Fibroblast of skin of back (primary cell): ENCODE data around the gene SLF2.
A peak's percentile ranks its signal among the peaks of the same experiment; 100 is the strongest.
"Not testable (repeated sequence)": the region's sequence is repeated elsewhere in the genome, so short reads cannot be mapped to it uniquely, and the experiment has no call there.

ENCODE experiments used
- DNase-seq: peaks from one replicate; pipeline ENCODE4 v3.0.0-alpha.2; 2013

The SLF2 gene

DNA sequence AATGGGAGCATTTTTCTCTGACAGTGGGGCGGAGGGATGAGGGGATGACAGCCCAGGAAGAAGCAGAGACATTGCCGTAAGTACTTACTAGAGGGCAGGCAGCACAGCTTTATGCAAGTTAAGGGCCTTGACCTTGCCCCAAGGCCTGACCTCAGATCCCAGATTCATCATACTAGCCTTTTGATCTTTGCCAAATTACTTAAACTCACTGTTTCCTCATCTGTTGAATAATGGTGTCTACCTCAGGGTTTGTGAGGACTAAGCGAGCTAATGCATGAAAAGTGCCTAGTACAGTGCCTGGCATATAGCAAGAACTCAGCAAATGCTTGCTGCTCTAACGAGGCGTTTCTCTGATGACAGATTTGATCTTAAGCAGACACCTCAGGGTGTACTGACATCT, 53.1 kb downstream of the SLF2 start:
- no peak for DNase-seq

DNA sequence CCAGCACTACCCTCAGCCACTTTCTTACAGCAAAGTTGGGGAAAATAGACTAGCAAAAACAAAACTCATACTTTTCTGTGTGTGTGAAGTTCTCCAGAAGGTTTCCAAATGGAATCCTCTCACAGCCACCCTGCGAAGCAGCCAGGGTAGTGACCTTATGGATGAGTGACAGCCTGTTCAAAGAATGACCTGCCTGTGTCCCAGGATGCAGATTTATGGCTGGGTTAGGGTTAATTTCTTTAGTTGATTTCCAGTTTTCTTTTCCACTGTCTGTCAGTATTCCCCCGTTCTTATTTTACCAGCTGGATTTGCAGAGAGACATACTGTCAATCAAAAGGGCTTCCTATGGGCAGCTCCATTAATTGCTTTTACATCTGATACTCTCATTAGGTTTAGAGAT, 54.1 kb downstream of the SLF2 start:
- DNase-seq, result no peak

DNA sequence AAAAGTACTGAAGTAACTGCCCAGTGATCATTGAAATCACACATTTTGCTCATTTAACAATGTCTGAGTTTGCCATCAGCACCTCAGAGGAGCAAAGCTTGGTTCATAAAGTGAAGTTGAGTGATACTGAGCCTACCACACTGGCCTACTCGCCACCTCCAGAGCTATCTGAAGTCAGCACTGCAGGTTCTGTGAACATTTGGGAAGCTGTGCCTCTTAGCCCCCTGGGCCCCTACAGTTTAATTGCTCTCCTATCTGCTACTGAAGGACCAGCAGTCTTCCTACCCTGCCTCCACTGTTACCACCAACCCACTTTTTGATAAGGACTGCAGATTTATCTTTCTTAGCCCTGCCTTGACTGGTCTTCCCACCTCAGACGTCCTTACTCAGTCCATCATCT, 54.6 kb downstream of the SLF2 start:
- no peak for DNase-seq

DNA sequence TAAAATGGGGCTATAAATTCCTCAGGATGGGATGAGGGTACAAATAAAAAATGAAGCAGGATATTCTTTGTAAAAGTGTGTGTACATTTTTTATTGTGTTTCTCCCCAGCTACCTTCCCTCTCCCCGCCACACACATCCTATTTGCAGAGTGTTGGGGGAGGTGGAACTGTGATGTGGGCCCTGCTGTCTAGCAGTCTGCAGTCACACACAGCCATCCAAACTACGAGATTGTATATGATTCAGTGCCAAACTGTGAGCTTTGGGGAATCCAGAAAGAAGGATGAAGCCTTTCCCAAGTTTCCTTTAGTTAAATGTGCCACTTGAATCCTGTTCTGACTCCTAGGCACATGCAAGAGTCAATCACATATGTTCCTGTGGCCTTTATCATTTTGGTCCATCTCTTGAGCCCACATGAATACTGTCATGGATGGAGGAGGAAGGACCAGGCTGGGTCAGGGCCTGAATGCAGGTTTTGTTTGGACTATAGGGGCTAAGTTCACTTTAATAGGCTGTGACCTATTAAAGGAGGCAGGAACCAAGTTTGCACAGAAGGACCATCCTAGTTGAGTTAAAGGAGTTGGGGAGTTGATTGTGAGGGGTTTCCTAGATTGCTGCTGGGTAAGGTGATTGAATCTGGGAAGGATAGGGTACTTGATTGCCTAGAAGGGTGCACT, 55.4 kb downstream of the SLF2 start:
- no peak for DNase-seq

DNA sequence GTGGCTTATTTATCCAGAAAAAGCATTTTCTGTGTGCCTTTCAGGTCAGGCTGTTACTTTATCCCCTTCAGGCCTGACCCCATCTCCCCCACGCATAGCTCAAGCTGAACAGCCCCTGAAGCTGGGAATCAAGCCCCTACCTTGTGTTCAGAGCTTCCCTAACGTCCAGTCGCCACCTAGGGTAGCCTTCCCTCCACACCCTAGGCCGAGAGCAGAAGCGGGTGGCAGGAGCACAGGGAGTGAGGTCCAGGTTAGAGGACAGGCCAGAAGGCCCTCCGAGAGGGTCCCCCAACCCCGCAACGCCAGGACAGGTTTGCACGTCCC, 56.1 kb downstream of the SLF2 start:
- DNase-seq, result no peak

DNA sequence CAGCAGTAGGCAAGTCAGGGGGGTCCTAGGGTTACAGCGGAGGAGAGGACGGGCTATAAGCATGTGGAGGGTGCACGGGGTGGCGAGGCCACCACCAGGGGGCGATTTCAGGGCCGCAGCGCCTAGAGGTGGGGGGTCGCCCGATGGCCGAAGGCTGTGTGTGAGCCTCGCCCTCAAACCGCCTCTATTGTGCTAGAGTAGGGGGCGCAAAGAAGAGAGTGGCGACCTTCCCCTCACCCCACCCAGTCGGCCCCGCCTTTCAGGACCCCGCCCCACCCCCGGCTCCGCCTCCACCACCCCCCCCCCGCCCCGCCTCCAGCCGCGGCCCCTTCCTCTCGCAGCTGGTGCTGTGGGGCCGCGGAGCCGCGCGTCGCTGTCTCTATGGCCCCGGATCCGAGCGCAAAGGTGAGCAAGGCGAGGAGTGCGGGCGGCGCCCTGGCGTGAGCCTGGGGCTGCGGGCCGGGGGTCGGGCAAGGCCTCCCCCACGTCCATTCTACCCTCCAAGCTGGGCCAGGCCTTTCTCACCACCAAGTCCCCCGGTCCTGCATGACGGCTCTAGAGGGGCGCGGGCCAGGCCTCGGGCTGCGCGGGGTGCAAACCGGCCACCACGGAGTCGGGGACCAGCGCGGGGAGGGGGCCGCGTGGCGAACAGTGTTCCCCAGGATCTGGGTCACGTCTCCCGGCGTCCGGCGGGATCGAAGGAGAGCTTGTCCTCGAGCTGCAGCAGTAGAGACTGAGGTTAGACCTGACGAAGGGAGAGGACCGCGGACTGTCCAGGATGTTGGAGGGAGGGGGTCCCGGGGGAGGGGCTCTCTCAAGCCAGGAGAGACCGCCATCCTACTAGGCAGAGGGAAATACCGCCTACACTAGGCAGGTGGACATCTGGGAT, 56.7 kb downstream of the SLF2 start, which contains the start of gene SEMA4G:
Gene SEMA4G (plus strand): TSS at position 318 of the 889 bp plus-strand sequence. CDS start 3,409 bp downstream, outside the sequence.
- peak; percentile 21 for DNase-seq

DNA sequence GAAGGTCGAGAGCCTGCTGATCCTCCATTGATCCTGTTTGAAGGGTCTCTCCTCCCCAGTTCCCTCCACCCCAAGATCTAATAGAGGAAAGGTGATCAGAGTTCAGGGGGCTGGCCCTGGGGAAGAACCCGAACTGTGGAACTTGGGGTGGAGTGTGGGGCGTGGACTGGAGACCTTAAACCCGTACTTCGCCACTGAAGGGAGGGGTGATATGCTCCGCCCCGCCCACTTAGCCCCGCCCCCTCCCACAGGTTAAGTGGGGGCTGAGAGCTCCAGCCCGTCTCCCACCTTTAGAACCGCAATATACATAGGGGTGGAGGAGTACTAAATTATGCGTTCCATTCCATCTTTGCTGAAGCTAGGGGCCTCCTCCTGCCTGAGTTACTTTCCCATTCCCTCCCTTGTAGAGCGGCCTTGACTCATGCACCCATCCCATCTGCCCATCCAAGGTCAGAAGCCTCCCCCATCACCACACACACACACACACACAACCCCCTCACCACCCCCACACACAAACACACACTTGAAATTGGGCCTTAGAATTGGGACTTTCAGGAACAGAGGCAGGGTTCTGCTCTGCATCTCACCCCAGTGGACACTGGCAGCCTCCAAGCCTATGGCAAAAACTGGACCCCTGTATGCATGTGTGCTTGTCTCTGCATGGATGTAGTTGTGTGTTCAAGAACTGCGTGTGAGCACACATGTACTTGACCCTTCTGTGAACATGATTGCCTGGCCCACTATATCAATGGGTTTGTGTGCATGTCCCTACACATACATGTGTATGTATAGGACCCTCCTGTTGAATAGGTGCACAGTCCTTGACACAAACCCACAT, 57.5 kb downstream of the SLF2 start:
- DNase-seq, result no peak

DNA sequence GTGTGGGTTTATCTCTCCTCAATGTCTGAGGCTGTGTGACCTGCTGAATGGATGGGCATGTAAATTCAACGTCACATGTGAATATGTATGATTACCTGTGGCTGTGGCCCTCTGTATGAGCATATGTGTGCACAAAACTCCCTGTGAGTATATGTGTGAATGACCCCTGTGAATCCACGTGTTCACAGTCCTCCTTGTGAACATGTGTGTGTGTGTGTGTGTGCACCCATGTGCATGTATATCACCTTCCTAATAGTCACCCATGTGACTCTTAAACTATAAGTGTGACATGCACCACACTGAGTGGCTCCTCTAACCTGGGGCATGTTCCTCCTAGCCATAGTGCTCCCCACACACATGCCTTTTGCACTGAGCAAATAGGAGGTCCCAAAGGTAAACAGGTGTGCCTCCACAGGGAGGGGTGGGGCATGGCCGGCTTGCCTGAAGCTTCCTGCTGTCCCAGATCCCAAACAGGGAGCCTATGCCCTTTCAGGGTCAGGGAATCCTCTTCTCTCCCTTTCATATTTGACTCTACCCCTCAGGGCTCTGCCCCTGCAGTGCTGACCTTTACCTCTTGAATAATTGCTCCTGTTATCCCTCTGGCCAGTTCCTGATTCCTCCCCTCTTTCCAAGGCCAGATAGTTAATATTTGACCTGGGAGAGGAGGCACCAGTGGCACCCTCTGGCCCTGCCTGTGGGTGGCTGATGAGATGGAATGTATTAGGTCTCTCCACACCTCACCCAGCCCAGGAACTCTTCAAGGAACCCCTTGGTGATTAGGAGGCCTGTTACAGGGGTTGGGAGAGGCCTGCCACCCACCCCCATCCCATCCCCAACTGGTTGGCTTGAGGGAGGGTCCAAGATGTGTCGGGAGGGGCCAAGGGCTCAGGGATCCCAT, 58.4 kb downstream of the SLF2 start:
- DNase-seq, result no peak

DNA sequence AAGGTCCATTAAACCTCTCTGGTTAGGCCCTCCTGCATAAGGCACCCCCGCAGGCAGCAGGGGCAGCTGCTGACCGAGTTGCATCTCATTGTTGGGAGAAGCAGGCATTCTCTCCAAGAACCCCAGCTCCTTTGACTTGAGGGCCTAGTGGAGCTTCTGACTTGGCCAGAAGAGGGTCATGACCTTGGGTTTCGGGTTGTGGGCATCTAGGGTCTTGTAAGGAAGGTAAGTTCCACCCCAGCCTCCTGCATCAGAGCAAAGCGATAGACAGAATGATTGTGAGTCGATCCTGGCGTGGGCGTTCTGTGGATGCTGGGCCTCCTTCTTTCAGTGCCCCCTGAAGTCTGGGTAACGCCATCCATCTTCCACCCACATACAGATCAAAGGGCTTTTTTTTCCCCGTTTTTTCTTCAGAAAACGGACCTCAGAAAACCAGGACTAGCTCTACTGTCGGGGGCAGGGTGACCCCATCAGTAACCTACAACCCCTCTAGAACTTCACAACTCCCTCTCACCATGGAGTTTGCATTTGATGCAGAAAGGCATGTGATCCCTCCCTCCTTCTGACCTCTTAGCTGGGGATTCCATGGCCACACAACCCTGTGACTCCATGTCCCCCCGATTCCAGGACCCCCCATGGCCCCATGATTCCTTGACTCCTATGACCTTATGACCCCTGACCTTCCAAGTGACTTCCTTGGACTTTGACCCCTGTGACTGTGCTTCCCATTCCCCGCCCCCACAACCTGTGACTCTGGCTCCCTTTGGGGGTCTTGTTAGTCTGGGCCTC, 59.5 kb downstream of the SLF2 start:
- no peak for DNase-seq

DNA sequence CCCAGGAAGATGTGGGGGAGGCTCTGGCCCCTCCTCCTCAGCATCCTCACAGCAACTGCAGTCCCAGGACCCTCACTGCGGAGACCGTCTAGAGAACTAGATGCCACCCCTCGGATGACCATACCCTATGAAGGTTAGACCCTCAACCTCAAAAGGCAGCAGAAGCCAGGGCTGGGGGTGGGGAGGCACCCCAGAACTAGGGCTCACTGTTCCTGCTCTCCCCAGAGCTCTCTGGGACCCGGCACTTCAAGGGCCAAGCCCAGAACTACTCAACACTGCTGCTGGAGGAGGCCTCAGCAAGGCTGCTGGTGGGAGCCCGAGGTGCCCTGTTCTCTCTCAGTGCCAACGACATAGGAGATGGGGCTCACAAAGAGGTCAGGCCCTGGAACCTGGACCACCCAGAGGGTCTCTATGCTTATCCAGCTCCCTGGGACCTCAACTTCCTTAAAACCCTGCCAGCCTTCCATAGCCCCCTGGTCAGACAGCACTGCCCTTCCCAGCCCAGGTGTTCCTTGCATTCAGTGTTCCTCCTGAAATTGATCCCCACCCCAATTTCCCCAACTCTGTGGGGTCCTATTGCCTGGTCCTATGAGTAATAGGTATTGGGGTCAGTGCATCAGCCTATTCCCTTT, 60.3 kb downstream of the SLF2 start:
- no peak for DNase-seq

DNA sequence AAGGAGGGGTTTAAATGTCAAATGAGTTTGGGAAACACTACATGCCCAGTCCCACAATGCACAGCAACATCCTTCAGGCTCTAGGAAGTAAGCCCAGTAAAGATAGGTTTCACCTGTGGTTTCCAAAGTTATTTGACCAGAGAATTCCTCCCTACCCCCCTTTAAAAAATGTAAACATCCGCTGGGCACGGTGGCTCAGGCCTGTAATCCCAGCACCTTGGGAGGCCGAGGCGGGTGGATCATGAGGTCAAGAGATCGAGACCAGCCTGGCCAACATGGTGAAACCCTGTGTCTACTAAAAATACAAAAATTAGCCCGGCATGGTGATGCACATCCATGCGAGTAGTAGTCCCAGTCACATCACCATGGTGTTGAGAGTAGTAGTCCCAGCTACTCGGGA, 62.6 kb downstream of the SLF2 start:
- DNase-seq, result not testable (repeated sequence)

DNA sequence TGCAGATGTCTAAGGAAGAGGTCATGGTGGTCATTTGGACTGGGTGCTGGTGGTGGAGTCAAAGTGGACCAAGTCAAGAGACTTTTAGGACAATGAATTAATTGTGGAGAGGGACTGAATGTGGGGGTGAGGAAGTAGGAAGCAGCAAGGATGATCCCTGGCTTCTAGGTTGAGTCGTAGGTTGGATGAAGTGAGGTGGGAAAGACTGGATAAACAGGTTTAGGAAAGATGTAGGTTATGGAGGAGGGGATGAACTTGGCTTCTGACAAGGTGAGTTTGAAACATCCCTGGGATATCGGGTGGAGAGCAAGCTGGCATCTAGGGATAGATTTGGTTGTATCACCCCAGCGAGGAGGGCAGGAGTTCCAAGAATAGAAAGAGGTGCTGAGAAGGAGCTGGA, 64.1 kb downstream of the SLF2 start:
- DNase-seq, result no peak

DNA sequence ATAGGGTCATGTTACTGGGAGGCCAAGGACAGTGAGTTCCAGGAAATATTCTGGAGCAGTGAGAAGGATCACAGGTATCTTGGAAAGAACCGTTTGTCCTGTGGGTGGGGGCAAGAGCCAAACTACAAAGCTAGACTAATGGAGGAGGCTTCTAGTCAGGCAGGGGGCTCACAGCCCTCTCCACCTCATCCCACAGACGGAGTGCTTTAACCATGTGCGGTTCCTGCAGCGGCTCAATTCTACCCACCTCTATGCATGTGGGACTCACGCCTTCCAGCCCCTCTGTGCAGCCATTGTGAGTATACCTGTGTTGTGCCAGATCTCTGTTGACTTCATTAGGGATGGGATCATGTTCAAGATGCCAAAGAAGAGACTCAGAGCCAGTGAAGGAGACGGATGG, 64.7 kb downstream of the SLF2 start:
- DNase-seq, result no peak

DNA sequence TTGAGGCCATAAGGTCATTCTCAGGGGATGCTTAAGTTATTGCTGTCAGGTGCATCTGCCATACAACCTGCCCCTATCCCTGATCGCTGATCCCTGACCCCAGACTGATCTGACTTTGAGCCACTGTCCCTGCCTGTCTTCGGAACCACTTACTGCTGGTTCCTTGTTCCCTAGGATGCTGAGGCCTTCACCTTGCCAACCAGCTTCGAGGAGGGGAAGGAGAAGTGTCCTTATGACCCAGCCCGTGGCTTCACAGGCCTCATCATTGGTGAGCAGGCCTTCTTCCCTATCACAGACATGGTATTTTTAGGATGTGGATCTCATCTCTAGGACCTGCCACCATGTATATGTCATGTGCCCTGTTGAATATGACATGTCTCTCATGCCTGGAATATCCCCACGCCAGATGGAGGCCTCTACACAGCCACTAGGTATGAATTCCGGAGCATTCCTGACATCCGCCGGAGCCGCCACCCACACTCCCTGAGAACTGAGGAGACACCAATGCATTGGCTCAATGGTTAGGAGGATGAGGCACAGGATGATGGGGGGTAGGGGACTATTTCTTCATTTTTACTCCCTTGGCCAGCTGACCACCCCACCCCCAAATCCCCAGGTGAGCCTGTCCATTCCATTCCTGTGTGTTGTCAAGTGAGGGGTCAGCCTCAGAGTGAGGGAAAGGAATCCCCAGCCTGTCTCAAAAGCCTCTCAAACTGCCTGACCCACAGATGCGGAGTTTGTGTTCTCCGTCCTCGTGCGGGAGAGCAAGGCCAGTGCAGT, 65.5 kb downstream of the SLF2 start:
- DNase-seq, result no peak

DNA sequence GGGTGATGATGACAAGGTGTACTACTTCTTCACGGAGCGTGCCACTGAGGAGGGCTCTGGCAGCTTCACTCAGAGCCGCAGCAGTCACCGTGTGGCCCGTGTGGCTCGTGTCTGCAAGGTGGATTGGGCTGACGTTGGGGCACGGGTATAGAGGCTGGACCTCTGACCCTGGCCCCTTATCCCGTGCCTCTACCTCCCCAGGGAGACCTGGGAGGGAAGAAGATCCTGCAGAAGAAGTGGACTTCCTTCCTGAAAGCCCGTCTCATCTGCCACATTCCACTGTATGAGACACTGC, 66.1 kb downstream of the SLF2 start:
- DNase-seq, result no peak

DNA sequence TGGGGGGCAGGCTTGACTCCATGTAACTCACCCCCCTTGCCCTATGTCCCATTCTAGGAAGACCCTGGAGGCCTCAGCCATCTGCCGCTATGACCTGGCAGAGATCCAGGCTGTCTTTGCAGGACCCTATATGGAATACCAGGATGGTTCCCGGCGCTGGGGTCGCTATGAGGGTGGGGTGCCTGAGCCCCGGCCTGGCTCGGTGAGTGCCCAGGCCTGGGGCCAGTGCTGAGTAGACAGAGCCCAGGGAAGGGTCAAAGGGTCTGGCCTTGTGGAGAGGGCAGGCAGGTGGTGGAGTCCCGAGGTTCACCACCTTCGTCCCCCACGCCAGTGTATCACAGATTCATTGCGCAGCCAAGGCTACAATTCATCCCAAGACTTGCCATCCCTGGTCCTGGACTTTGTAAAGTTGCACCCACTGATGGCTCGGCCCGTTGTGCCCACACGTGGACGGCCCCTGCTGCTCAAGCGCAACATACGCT, 67.1 kb downstream of the SLF2 start:
- no peak for DNase-seq

DNA sequence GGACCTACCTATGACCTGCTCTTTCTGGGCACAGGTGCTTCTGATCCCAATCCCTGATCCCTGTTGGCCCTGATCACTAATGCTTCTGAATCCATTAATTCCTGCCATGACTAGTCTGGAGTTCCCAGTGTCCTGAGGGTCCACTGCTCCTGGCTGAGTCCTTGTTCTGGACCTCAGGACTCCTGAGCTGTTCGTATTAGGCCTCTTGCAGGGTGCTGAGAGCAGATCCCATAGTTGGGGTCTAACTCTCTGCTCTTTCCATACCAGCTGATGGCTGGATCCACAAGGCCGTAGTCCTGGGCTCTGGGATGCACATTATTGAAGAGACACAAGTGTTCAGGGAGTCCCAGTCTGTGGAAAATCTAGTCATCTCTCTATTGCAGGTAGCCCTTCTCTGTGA, 67.5 kb downstream of the SLF2 start:
- DNase-seq, result no peak

DNA sequence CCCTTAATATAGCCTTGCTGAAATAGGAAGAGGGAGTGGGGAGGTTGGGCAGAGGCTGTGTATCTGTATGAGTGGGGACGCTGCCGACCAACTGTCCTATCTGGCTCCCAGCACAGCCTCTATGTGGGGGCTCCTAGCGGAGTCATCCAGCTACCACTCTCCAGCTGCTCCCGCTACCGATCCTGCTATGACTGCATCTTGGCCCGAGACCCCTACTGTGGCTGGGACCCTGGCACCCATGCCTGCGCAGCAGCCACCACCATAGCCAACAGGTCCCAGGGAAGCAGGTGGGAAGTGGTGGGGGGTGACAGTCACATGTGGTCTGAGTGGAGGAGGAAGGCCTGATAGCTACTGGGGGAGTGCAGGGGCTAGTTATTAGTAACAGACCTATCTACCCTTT, 67.9 kb downstream of the SLF2 start:
- no peak for DNase-seq

DNA sequence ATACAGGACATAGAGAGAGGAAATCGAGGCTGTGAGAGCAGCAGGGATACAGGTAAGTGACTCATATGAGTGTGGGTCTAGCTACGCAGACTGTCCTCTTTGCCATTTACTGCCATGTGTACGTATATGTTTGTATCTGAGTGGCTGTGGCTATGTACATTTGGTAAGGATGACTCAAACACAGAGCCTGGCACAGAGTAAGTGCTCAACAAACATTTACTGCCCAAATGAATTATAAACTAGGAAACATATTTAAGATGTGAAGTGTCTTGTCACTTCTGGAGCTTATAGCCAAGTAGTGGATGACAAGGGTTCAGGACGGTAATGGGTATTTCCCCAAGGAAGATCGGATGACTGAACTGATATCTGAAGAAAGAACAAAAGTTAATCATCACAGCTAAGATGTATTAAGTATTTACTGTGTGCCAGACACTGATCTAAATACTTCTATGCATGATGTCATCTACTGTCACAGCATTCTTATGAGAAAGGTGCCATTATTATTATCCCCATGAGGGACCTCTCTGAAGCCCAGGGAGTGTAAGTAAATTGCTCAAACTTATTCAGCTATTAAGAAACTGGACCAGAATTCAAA, 68.5 kb downstream of the SLF2 start:
- no peak for DNase-seq
